Measurements from ENCODE around the gene CIITA. TPM values are rescaled to one million over a fixed set of nuclear protein-coding genes. Genes with fewer than 3 reads are reported as not detected.

CIITA gene
- total and polyA plus RNA-seq, 2 experiments from 2014 or later, result 0.09 TPM; not detected in 1

GRCh38 chr16:10835281-10835931 is 41.6 kb upstream of the CIITA start:
- no peak overlapping the region for H3K9ac ChIP-seq
- H3K4me3 ChIP-seq, result no peak overlapping the region
- no peaks in the 10 kb centered on the region for H3K9me3 ChIP-seq (ENCODE audit: low read depth)
- H3K36me3 ChIP-seq (ENCODE audit: low read depth), result no peaks in the 10 kb centered on the region
- H3K27ac ChIP-seq, result no peak overlapping the region
- no peaks in the 10 kb centered on the region for H3F3A ChIP-seq (ENCODE audit: insufficient read depth)
- in situ Hi-C loops (cut with MboI), result no loop called here
- 62 to 66% methylated on average over 7 of the region's 7 CpGs for WGBS, 2 experiments (ENCODE audit: low coverage in 1 of 2, low lambda C conversion rate in 2 of 2, missing lambda C conversion rate in 2 of 2)
- no peaks in the 10 kb centered on the region for H3K4me1 ChIP-seq (ENCODE audit: insufficient read depth)
- H3K79me2 ChIP-seq (ENCODE audit: insufficient read depth), result no peaks in the 10 kb centered on the region
- H3K4me2 ChIP-seq (ENCODE audit: unreplicated experiment), result no peak overlapping the region
- no peak for TF ChIP-seq EZH2 (IDR thresholded peaks at IDR 0.05; ENCODE audit: insufficient read depth, poor library complexity, severe bottlenecking)
- no peak for TF ChIP-seq EZH2phosphoT487 (IDR thresholded peaks at IDR 0.05; ENCODE audit: insufficient read depth, low read depth)
- no peaks in the 10 kb centered on the region for H3K9me2 ChIP-seq (ENCODE audit: insufficient read depth)
- DNase-seq, result no peak
- H2AFZ ChIP-seq, result no peak overlapping the region
- peaks cover 21% of the 10 kb centered on the region for H3K27me3 ChIP-seq (replicated peaks; ENCODE audit: insufficient read depth)
- H4K20me1 ChIP-seq (ENCODE audit: insufficient read depth), result no peaks in the 10 kb centered on the region

GRCh38 chr16:10836174-10836853 is 40.7 kb upstream of the CIITA start:
- Histone ChIP-seq H4K20me1 (ENCODE audit: insufficient read depth) (no peaks in the 10 kb centered on the region), H3K36me3 (ENCODE audit: low read depth) (no peaks in the 10 kb centered on the region), H3K9me3 (ENCODE audit: low read depth) (no peaks in the 10 kb centered on the region), H3K79me2 (ENCODE audit: insufficient read depth) (no peaks in the 10 kb centered on the region), H3F3A (ENCODE audit: insufficient read depth) (no peaks in the 10 kb centered on the region), H3K9ac (no peak overlapping the region), H3K27ac (no peak overlapping the region), H3K4me3 (no peak overlapping the region), H3K27me3 (replicated peaks; ENCODE audit: insufficient read depth) (peaks cover 30% of the 10 kb centered on the region), H2AFZ (no peak overlapping the region), H3K4me2 (ENCODE audit: unreplicated experiment) (no peak overlapping the region), H3K9me2 (ENCODE audit: insufficient read depth) (no peaks in the 10 kb centered on the region), H3K4me1 (ENCODE audit: insufficient read depth) (no peaks in the 10 kb centered on the region)
- DNase-seq, result no peak
- TF ChIP-seq EZH2phosphoT487 (IDR thresholded peaks at IDR 0.05; ENCODE audit: insufficient read depth, low read depth) (no peak), EZH2 (IDR thresholded peaks at IDR 0.05; ENCODE audit: insufficient read depth, poor library complexity, severe bottlenecking) (no peak)
- in situ Hi-C loops (cut with MboI), result no loop called here
- WGBS, 2 experiments (ENCODE audit: low coverage in 1 of 2, low lambda C conversion rate in 2 of 2, missing lambda C conversion rate in 2 of 2), result 21 to 27% methylated on average over 1 of the region's 1 CpG

GRCh38 chr16:10838621-10839278 is 38.3 kb upstream of the CIITA start:
- in situ Hi-C loops (cut with MboI), result no loop called here
- no peak for TF ChIP-seq EZH2 (IDR thresholded peaks at IDR 0.05; ENCODE audit: insufficient read depth, poor library complexity, severe bottlenecking)
- no peak for TF ChIP-seq EZH2phosphoT487 (IDR thresholded peaks at IDR 0.05; ENCODE audit: insufficient read depth, low read depth)
- H3K27ac ChIP-seq, result no peak overlapping the region
- H3K9ac ChIP-seq, result no peak overlapping the region
- WGBS, 2 experiments (ENCODE audit: low coverage in 1 of 2, low lambda C conversion rate in 2 of 2, missing lambda C conversion rate in 2 of 2), result 65 to 70% methylated on average over 10 of the region's 10 CpGs
- no peaks in the 10 kb centered on the region for H3K9me3 ChIP-seq (ENCODE audit: low read depth)
- H4K20me1 ChIP-seq (ENCODE audit: insufficient read depth), result no peaks in the 10 kb centered on the region
- no peaks in the 10 kb centered on the region for H3K36me3 ChIP-seq (ENCODE audit: low read depth)
- H3K27me3 ChIP-seq (replicated peaks; ENCODE audit: insufficient read depth), result peaks cover 40% of the 10 kb centered on the region
- no peak overlapping the region for H2AFZ ChIP-seq
- no peaks in the 10 kb centered on the region for H3K79me2 ChIP-seq (ENCODE audit: insufficient read depth)
- no peaks in the 10 kb centered on the region for H3K9me2 ChIP-seq (ENCODE audit: insufficient read depth)
- H3K4me2 ChIP-seq (ENCODE audit: unreplicated experiment), result no peak overlapping the region
- H3K4me1 ChIP-seq (ENCODE audit: insufficient read depth), result no peaks in the 10 kb centered on the region
- H3K4me3 ChIP-seq, result no peak overlapping the region
- no peaks in the 10 kb centered on the region for H3F3A ChIP-seq (ENCODE audit: insufficient read depth)
- DNase-seq, result no peak

- H3K36me3 ChIP-seq (ENCODE audit: low read depth), result no peaks in the 10 kb centered on the region
- TF ChIP-seq EZH2phosphoT487 (IDR thresholded peaks at IDR 0.05; ENCODE audit: insufficient read depth, low read depth), result no peak
- TF ChIP-seq EZH2 (IDR thresholded peaks at IDR 0.05; ENCODE audit: insufficient read depth, poor library complexity, severe bottlenecking), result no peak
- no peak for DNase-seq
- no peaks in the 10 kb centered on the region for H3K79me2 ChIP-seq (ENCODE audit: insufficient read depth)
- in situ Hi-C loops (cut with MboI), result no loop called here
- no peak overlapping the region for H2AFZ ChIP-seq
- WGBS, 2 experiments (ENCODE audit: low coverage in 1 of 2, low lambda C conversion rate in 2 of 2, missing lambda C conversion rate in 2 of 2), result 31 to 47% methylated on average over 6 of the region's 6 CpGs
- no peak overlapping the region for H3K4me2 ChIP-seq (ENCODE audit: unreplicated experiment)
- H4K20me1 ChIP-seq (ENCODE audit: insufficient read depth), result no peaks in the 10 kb centered on the region
- no peaks in the 10 kb centered on the region for H3K9me3 ChIP-seq (ENCODE audit: low read depth)
- H3K9ac ChIP-seq, result no peak overlapping the region
- no peaks in the 10 kb centered on the region for H3K4me1 ChIP-seq (ENCODE audit: insufficient read depth)
- H3F3A ChIP-seq (ENCODE audit: insufficient read depth), result no peaks in the 10 kb centered on the region
- H3K9me2 ChIP-seq (ENCODE audit: insufficient read depth), result no peaks in the 10 kb centered on the region
- H3K27me3 ChIP-seq (replicated peaks; ENCODE audit: insufficient read depth), result peaks cover 40% of the 10 kb centered on the region
- no peak overlapping the region for H3K4me3 ChIP-seq
- no peak overlapping the region for H3K27ac ChIP-seq
Observed at GRCh38 chr16:10839279-10839666, 37.7 kb upstream of the CIITA start.

Measured in GM23248 (cell line).